Measurements from ENCODE around the gene DNM3.

- TF ChIP-seq CTCF (IDR thresholded peaks at IDR 0.05; ENCODE audit: insufficient read depth, low read length, poor library complexity, severe bottlenecking): no peak
- TF ChIP-seq EZH2phosphoT487 (conservative IDR thresholded peaks at IDR 0.05; ENCODE audit: low read length): no peak
These were observed 560.2 kb downstream of the DNM3 start for GRCh38 chr1:172401477-172401876.
